Stimulated activated CD4-positive, alpha-beta T cell treated with anti-CD3 and anti-CD28 coated beads, Interleukin-4, amount 100 ng/mL, for 24 hours (primary cell): ENCODE results near the gene KHDRBS1.
"Not testable (repeated sequence)": the region's sequence is repeated elsewhere in the genome, so short reads cannot be mapped to it uniquely, and the experiment has no call there.

ENCODE experiments used
- DNase-seq: peaks from one replicate; pipeline ENCODE4 v3.0.0-alpha.2; 2020

The KHDRBS1 gene

DNA sequence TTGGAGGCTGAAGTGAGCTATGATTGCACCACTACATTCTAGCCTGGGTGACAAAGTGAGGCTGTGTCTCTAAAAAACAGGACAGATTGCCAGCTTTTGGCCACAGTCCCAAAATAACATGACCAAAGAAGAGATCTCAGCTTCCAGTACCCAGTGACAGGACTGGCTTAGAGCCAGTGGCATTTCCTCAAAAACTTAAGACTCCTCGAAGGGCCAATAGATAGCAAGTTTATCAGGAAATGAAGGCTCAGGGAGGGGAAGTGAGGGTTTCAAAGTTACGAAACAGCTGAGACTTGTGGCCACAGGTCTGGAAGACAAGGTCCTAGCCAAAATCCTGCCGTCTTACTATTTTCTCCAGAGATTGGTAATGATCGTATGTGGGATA is 52.8 kb downstream of the KHDRBS1 start:
- DNase-seq, result no peak

DNA sequence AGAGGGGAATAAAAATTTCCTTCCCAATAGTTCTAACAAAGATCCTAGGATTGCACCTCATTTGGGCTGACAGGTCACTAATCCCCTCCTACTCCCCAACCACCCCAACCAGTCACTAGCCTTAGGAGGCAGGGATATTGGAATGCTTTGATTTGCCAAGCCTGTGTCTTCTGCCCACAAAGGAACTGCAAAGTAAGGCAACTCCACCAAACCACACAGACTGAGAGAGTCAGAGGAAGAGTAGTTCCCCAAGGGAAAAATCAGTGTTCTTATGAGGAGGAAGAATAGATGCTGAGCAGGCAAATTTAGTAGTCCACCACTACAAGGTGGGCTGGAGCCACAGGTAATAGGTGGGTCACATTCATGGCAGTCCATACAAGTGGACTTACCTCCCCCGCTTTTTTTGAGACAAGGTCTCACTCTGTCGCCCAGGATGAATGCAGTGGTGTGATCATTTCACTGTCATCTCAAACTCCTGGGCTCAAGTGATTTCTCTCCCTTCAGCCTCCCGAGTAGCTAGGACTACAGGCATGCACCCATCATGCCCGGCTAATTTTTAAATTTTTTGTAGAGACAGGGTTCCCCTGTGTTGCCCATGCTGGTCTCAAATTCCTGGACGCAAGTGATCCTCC is 55.4 kb downstream of the KHDRBS1 start:
- no peak for DNase-seq

DNA sequence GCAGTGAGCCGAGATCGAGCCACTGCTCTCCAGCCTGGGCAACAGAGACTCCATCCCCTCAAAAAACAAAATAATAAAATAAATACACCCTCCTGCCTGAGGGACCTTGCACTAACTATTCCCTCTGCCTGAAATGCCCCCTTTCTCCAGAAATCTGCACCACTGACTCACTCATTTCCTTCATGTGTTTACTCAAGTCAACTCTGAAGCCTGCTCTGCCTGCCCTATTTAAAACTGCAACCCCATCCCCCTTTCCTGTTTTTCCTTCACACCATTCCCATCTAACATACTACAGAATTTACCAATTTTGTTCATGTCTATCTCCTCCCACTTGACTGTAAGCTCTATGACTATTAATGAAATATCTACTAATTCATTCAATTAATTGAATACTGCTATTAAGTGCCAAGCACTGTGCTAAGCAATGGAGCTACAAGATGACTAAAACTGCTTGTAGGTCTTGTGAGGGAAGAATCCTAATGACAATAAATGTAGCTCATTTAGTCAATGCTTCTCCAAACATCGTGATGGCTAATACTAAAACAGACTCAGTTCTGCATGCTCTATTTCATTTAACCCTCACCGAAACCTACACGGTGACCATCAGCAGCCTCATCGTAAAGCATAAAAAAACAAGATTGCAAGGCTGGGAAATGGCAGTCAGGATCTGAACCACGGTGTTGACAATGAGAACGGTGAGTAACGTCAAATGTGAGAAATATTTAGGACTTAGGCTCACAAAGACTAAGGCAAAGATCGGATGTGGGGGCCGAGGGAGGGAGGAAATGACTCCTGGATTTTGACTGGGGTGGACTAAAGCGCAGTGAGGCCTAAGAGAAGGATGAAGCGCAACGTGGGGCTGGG is 58.3 kb downstream of the KHDRBS1 start:
- no peak for DNase-seq

DNA sequence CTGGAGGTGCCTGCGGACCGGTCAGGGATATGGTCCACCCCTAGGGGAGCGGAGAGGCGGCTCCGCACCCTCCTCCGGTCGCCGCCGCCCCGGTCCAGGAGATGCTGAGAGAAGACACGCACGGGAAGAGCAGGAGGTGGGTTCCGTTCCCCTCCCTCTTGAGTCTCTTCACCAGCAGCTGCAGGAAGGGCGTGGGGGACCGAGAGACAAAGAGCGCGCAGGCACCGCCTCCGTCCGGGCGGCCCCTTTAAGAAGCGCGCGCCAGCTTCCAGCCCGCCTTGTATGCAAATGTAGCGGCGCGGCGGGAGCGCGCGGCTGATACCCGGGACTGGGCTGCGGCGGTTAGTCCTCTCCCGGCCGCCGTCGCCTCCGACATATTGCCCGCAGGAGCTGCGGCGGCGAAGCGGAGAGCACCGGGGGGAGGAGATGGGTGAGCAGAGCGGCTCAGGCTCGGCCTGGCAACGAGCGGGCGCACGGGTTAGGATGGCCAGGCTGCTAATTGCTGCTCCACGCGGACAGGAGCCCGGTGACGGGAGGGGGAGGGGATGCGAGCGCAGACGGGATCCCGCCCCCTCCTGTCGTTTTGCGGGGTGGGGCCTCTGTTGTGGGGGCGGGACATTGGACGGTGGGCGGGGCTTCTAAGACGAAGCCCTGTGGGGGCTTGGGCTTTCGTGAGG is 59.1 kb downstream of the KHDRBS1 start, which contains the start of gene TMEM39B:
TMEM39B (plus strand) TSS at position 318 of the 677 bp plus-strand sequence; CDS start at position 427, 109 bp downstream.
- peak; percentile 92 for DNase-seq

DNA sequence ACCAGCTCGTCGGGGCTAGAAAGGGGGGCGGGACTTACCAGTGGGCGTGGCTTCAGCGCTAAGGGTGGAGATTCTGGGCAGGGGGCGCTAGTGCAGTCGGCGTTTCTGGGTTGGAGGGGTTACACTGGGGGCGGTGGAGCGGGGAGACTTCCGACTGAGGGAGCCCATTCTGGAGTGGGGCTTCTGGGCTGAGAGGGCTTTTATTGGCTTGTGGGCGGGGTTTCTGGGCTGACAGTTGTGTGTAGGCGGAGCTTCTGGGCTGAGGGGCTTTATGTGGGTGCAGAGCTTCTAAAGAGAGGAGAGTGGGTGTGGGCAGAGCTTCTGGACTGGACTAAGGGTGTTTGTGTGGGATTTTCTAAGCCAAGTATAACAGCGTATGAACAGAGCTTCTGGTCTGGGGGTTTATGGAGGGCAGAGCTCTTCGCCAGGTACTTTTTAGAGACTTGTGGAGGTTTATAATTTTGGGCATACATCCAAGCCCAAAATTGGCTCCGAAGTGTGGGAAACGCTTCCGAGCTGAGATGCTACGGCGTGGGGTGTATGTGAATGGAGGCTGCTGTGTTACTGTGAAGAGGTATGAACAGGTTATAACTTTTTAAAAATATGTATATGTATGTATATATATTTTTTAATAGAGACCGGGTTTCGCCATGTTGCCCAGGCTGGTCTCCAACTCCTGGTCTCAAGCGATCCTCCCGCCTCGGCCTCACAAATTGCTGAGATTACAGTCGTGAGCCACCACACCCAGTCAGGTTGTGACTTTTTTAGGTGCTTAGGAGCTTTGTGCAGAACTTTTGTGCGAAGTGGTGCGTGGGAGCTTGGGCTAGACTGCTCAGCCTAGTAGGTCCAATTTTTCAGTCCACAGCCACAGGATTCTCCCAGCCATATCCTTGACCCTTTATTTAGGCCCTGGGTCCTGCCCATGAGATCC is 59.9 kb downstream of the KHDRBS1 start:
- DNase-seq, result no peak

DNA sequence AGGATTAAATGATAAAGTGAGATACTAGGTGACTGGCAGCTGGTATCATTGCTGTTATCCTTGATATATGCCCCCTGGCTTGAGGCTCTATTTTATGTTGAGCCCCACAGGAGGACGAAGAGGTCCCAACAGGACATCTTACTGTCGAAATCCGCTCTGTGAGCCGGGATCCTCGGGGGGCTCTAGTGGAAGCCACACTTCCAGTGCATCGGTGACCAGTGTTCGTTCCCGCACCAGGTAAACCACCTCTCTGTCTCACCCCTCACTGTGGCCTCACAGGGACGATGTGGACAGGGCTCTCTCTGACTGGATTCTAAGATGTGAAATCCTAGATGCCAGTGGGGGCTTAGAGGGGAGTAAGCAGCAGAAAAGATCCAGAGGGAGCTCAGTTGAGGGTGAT is 61.2 kb downstream of the KHDRBS1 start:
- no peak for DNase-seq

DNA sequence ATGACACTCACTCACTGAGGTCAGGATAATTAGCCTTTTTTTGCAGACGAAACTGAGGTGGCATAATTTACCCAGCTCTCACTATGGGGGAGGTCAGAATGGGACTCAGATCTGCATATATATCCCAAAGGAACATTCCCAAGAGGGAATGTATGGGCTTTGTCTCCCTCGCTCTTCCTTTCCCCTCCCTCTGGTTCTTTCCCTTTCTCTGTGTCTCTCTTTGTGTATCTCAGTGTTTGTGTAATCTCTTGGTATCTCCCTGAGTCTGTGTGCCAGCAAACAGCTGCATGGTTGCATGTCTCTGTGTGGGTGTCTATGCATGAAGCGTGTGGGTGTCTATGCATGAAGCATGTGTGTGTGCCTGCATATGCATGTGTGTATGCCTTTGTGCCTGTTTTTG is 63.8 kb downstream of the KHDRBS1 start:
- DNase-seq, result no peak

DNA sequence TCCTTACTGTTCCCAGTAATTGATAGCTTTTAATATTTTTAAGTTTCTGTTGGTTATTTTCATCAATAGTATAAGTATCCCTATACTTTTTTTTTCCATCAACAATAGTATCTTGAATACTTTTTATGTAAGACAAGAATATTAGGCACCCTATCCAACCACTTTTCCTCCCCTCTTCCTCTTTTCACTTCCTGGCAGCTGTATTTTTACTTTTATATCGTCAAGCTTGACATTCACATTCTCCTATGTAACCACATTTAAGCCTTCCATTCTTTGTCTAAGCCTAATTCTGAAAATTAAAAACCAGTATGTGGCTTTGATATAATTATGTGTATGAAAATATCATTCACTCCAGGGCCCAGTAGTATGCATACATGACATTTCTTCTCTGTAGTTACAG is 68.4 kb downstream of the KHDRBS1 start:
- DNase-seq, result no peak

DNA sequence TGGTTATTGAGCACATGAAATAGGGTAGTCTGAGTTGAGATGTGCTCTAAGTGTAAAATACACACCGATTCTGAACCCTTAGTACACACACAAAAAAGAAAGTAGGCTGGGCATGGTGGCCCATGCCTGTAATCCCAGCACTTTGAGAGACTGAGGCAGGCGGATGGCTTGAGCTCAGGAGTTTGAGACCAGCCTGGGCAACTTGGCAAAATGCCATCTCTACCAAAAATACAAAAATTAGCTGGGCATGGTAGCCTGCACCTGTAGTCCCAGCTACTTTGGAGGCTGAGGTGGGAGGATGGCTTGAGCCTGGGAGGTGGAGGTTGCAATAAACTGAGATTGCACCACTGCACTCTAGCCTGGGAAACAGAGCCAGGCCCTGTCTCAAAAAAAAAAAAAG is 72.7 kb downstream of the KHDRBS1 start:
- not testable (repeated sequence) for DNase-seq

DNA sequence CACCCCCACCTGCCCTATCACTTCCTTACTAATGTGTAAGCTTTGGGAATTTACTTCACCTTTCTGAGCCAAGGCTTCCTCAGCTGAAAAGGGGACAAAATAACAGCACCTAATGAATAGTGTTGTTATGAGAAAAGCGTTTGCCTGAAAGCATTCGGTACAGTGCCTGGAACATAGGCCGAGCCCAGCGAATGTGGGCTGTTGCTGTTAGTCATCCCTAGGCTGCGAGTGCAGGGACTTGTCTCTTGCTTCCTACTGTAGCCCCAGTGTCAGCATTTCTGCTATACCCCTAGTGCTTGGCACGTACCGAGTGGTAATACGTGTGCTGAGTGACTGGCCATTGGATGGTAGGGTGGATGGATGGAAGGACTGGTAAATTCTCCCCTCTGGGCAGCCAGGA is 77.5 kb downstream of the KHDRBS1 start:
- DNase-seq, result no peak

DNA sequence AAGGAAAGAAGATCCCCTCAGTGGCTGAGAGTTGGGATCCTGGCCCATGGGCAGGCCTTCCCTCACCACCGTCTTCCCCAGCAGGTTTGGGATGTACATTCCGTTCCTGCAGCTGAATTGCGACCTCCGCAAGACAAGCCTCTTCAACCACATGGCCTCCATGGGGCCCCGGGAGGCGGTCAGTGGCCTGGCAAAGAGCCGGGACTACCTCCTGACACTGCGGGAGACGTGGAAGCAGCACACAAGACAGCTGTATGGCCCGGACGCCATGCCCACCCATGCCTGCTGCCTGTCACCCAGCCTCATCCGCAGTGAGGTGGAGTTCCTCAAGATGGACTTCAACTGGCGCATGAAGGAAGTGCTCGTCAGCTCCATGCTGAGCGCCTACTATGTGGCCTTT is 77.9 kb downstream of the KHDRBS1 start:
- no peak for DNase-seq
